Heart right ventricle (tissue), 16 donors: ENCODE data around the gene ANKRD33. TPM values are rescaled to one million over a fixed set of nuclear protein-coding genes. Genes with fewer than 3 reads are reported as not detected.
A peak's percentile ranks its signal among the peaks of the same experiment; 100 is the strongest.

Experiments used
- ATAC-seq, 8 donors: fragments of 200-7000 bp; cut with Tn5 transposase; one replicate each; pipeline ENCODE4 v1.9.1; 2020; ENCODE audit warnings: mild to moderate bottlenecking in 8 of 8, moderate library complexity in 8 of 8, moderate number of reproducible peaks in 1 of 8
- DNase-seq, 2 donors: peaks; one replicate each; pipeline ENCODE4 v3.0.0-alpha.2; 2020
- H3K27ac ChIP-seq, 10 donors: fragments of 200-600 bp; sonication (generic) in 2 of 10; one replicate each; pipeline versions ENCODE4 v1.5.0 to v1.8.0; 2020 to 2022; ENCODE audit warnings: mild to moderate bottlenecking in 3 of 10
- H3K27me3 ChIP-seq, 7 donors: fragments of 200-600 bp; one replicate each; pipeline ENCODE4 v1.8.0; 2021 to 2022; ENCODE audit warnings: mild to moderate bottlenecking in 2 of 7
- H3K36me3 ChIP-seq, 9 donors: fragments of 200-600 bp; sonication (generic) in 1 of 9; one replicate each; pipeline versions ENCODE4 v1.5.0 to v1.8.0; 2020 to 2022; ENCODE audit warnings: mild to moderate bottlenecking in 2 of 9
- H3K4me1 ChIP-seq, 9 donors: fragments of 200-600 bp; sonication (generic) in 1 of 9; one replicate each; pipeline versions ENCODE4 v1.5.0 to v1.8.0; 2020 to 2022; ENCODE audit warnings: mild to moderate bottlenecking in 4 of 9
- H3K4me3 ChIP-seq, 10 donors: fragments of 200-600 bp; sonication (generic) in 2 of 10; one replicate each; pipeline versions ENCODE4 v1.5.0 to v1.8.0; 2020 to 2022; ENCODE audit warnings: mild to moderate bottlenecking in 7 of 10, moderate library complexity in 2 of 10
- H3K9me3 ChIP-seq, 11 donors: fragments of 200-600 bp in 10 of 11; sonication (generic) in 2 of 11; one replicate each; pipeline versions ENCODE4 v1.5.0 to v1.8.0; 2013 to 2022; ENCODE audit warnings: mild to moderate bottlenecking in 2 of 11, control low read depth in 1 of 11, moderate library complexity in 1 of 11
- WGBS, 2 donors: extraction: QIAGEN DNeasy Blood & Tissue Kit; methylation state at CpG; one replicate each; pipeline ENCODE4 v1.1.7; 2013; ENCODE audit warnings: inconsistent platforms in 1 of 2; 5-methylcytosine and 5-hydroxymethylcytosine counted together
- intact Hi-C, 10 donors: fragments of 100-400 bp; cut with DNase I; formaldehyde crosslinking; loops; one replicate each; pipeline versions ENCODE4 v1.11.1 to v1.14.2; 2022
- polyA plus RNA-seq, 2 donors: library from polyadenylated mRNA; stranded (reverse); fragments of 200-250 nt; gene quantifications; one replicate each; pipeline ENCODE4 v1.2.3, GENCODE V29; 2013
- total RNA-seq, 10 donors: library from RNA; stranded (reverse); fragmentation: NEBNext Ultra II Directional in 3 of 10; extraction: Animal tissue kit (Norgen Biotek cat#: 25700) in 3 of 10; gene quantifications; one replicate each; pipeline versions ENCODE4 v1.2.1 to v1.2.4, GENCODE V29; 2021 to 2023
- TF ChIP-seq, protein P1 (sequence below), 9 donors: fragments of 200-600 bp; sonication (generic) in 2 of 9; IDR thresholded peaks; one replicate each; pipeline versions ENCODE4 v1.5.0 to v1.8.0; 2021 to 2022; ENCODE audit warnings: antibody characterized with exemption in 9 of 9, mild to moderate bottlenecking in 5 of 9, moderate library complexity in 1 of 9
- donor health status: Arrhythmogenic right ventricular cardiomyopathy.
- donor health status: ischemic (EF 13 %, LVEDD 7.1; RV severe dilation, severe dysfunction).
- donor health status: healthy with polysubstance abuse.
- donor health status: DM: no; HTN: yes; CAD: no.
- donor health status: DM: no; HTN: no; CAD: no.
- donor health status: ischemic (EF 25% LVEDD 6.9; RV normal size, moderate dysfunction).
- donor health status: ischemic (EF 25% LVEDD 5.7; RV mildly dilated, moderate dysfunction).
- donor health status: healthy.
- donor health status: DM: yes; HTN: yes; CAD: no.
- donor health status: Ischemic cardiomyopathy.
- donor health status: ischemic (EF 35%, LVEDD 5.7; RV mildly dilated, moderate dysfunction).
- donor health status: nonischemic (EF 11% LVEDD 7.7; RV severe dilation, severe dysfunction).
- donor health status: DM: yes; HTN: yes; CAD: no.
- donor health status: PGD.
- donor health status: ischemic (EF 29% LVEDD 5.4; RV normal size, mild dysfunction).
- donor health status: nonischemic (EF 23%, LVEDD 6.1; RV moderate dilation, normal function).

The ANKRD33 gene
- total and polyA plus RNA-seq, 12 donors, result 0.01 TPM; not detected in 11

DNA sequence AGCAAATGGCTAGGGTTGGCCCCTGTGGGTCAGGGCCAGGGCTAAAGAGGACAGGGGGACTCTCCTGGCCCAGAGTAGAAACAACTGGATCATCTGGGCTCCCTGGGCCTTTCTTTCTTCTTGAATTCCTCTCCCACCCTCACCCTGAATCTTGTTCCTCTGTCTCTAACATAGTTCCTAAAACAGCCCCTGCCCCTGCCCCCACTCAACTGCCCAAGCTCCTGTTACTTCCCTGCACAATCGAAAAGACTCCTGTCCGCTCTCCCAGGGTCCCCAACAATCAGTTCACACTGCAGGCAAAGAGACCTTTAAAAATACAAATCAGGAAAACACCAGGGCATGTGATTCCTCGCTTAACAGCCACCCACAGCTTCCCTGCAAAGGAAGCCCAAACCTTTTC is 18.0 kb upstream of the ANKRD33 start:
- TF ChIP-seq, protein P1, sequence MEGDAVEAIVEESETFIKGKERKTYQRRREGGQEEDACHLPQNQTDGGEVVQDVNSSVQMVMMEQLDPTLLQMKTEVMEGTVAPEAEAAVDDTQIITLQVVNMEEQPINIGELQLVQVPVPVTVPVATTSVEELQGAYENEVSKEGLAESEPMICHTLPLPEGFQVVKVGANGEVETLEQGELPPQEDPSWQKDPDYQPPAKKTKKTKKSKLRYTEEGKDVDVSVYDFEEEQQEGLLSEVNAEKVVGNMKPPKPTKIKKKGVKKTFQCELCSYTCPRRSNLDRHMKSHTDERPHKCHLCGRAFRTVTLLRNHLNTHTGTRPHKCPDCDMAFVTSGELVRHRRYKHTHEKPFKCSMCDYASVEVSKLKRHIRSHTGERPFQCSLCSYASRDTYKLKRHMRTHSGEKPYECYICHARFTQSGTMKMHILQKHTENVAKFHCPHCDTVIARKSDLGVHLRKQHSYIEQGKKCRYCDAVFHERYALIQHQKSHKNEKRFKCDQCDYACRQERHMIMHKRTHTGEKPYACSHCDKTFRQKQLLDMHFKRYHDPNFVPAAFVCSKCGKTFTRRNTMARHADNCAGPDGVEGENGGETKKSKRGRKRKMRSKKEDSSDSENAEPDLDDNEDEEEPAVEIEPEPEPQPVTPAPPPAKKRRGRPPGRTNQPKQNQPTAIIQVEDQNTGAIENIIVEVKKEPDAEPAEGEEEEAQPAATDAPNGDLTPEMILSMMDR (IDR thresholded peaks at IDR 0.05), result no peak
- Histone ChIP-seq H3K4me1 (peaks cover 6 to 36% (median 21%) of the 10 kb centered on the region in 9 donors), H3K27ac (peak overlapping the region in 1 of 10 donors; percentile 43), H3K27me3 (peaks cover 0 to 46% (median 20%) of the 10 kb centered on the region in 7 donors), H3K4me3 (no peak overlapping the region), H3K9me3 (no peaks in the 10 kb centered on the region), H3K36me3 (no peaks in the 10 kb centered on the region)
- 62 to 68% methylated on average over 3 of the region's 3 CpGs for WGBS, 2 donors
- no peak for ATAC-seq
- intact Hi-C loops, result loop anchor here in 8 of 10 donors (5.0 to 10.0 kb wide), 8 partner anchors 38 to 448 kb away; partner anchors contain the start of gene SLC4A8 (in 2 of the 8)
- DNase-seq, result no peak

DNA sequence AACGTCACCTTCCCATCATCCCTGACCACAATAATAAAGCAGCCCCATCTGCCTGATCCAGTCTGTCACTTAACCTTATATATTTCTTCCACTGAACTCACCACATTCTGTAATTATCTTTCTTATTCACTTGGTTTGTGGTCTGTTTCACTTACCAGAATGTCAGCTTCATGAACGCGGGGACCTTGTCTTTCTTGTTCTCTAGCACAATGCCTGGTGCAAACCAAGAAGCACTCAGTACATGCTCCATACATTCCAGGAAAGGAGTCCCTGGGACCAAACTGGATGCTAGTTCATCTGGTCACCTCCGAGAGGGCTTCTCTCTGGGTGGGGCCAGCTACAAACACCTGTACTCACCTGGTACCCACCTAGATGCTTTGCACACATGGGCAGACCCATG is 17.4 kb upstream of the ANKRD33 start:
- Histone ChIP-seq H3K27me3 (peaks cover 0 to 41% (median 20%) of the 10 kb centered on the region in 7 donors), H3K36me3 (no peaks in the 10 kb centered on the region), H3K9me3 (no peaks in the 10 kb centered on the region), H3K4me1 (peaks cover 6 to 36% (median 20%) of the 10 kb centered on the region in 9 donors), H3K4me3 (no peak overlapping the region), H3K27ac (no peak overlapping the region)
- ATAC-seq (no peak), DNase-seq (no peak)
- TF ChIP-seq, protein P1 (IDR thresholded peaks at IDR 0.05), result no peak
- WGBS, 2 donors, result 80% methylated on average over 4 of the region's 4 CpGs
- intact Hi-C loops, result loop anchor here in 8 of 10 donors (5.0 to 10.0 kb wide), 8 partner anchors 38 to 448 kb away; partner anchors contain the start of gene SLC4A8 (in 2 of the 8)

DNA sequence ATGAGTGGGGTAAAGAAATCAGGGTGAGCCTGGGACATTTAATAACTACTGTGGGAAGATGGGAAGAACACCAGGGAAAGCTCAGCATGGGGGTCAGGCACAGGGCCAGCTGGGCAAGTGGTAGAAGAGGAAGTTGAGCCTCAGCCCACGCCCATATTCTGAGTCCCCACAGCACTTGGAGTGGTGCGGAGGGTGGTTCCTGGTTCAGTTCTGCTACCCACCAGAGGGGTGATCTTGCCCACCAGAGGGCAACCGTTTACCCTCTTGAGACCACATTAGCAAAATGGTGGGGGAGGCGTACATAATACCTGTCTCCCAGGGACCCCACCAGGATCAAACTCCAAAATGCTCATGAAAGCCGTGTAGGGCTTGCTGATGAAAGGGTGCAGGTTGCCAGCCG is 16.8 kb upstream of the ANKRD33 start:
- Histone ChIP-seq H3K36me3 (no peaks in the 10 kb centered on the region), H3K4me3 (no peak overlapping the region), H3K27ac (no peak overlapping the region), H3K27me3 (peaks cover 0 to 41% (median 20%) of the 10 kb centered on the region in 7 donors), H3K9me3 (no peaks in the 10 kb centered on the region), H3K4me1 (peaks cover 6 to 36% (median 20%) of the 10 kb centered on the region in 9 donors)
- ATAC-seq, result peak in 2 of 8 donors; percentile 30 to 36
- 74 to 80% methylated on average over 6 of the region's 6 CpGs for WGBS, 2 donors
- TF ChIP-seq, protein P1 (IDR thresholded peaks at IDR 0.05), result no peak
- no peak for DNase-seq
- intact Hi-C loops, result loop anchor here in 8 of 10 donors (5.0 to 10.0 kb wide), 8 partner anchors 39 to 449 kb away; partner anchors contain the start of gene SLC4A8 (in 2 of the 8)

DNA sequence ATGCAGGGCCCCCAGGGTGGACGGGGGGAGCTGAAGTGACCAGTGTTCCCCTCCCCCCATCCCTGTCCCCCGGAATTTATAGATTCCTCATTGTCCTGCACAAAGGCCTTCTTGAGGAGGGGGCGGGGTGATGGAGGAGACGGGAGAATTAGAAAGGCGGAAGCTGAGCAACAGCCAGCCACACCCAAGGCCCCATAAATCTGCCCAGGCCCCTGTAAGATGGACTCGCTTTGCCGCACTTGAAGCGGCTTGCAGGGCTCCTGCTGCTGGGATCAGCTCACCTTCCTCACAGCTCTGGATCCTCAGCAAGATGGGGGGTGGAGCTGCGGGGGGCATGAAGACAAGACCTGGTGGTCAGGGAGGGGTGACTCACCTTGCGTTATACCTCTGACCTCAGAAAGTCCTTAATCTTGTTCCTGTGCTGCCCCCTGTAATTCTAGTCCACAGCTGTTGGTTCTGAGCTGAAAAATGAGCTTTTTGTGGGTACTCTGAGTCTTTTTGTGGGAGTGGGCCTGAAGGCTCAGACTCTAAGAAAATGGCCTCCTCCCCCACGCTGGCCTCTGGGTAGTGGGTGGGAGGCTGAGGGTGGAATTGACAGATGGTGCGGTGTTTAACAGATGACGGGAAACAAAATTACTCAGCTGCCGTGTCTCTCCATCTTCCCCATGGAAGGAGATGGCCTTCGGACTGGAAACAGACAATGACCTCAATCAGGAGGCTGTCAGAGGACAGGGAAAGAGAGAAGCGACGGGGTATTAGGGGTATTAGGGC is 15.8 kb upstream of the ANKRD33 start:
- peaks cover 0 to 41% (median 20%) of the 10 kb centered on the region in 7 donors for H3K27me3 ChIP-seq
- DNase-seq (no peak), ATAC-seq (no peak)
- H3K4me3 ChIP-seq, result no peak overlapping the region
- H3K27ac ChIP-seq, result no peak overlapping the region
- TF ChIP-seq, protein P1 (IDR thresholded peaks at IDR 0.05), result no peak
- H3K4me1 ChIP-seq, result peaks cover 6 to 36% (median 20%) of the 10 kb centered on the region in 9 donors
- 85% methylated on average over 17 of the region's 17 CpGs for WGBS, 2 donors
- H3K36me3 ChIP-seq, result no peaks in the 10 kb centered on the region
- H3K9me3 ChIP-seq, result no peaks in the 10 kb centered on the region
- intact Hi-C loops, result loop anchor here in 8 of 10 donors (5.0 to 10.0 kb wide), 8 partner anchors 40 to 450 kb away; partner anchors contain the start of gene SLC4A8 (in 2 of the 8)
